Naive thymus-derived CD4-positive, alpha-beta T cell (primary cell): ENCODE measurements around the gene KRABD2.

Experiments used
- ATAC-seq: fragments of 150-1000 bp; cut with Tn5 transposase; 2 replicates; pipeline ENCODE4 v1.10.0; 2021; ENCODE audit warnings: mild to moderate bottlenecking, moderate library complexity
- CTCF ChIA-PET: fragments of 350-600 bp; sonication (Branson Sonifier 250); formaldehyde crosslinking; loops from one replicate; lab custom pipeline; 2021; ENCODE audit warnings: antibody characterized with exemption; lab: Charles Lee
- POLR2A ChIA-PET: fragments of 350-600 bp; sonication (Branson Sonifier 250); formaldehyde crosslinking; loops from one replicate; lab custom pipeline; 2021; ENCODE audit warnings: antibody characterized with exemption, inconsistent platforms; lab: Charles Lee
- DNase-seq, 9 donors: peaks; one replicate each; pipeline versions ENCODE4 v3.0.0 to v3.0.0-alpha.2; 2020 to 2022; ENCODE audit warnings: mixed read lengths in 1 of 9
- H3K27ac ChIP-seq: one replicate; pipeline ENCODE4 v1.7.0; 2013; ENCODE audit warnings: mild to moderate bottlenecking, low read depth, low read length, moderate library complexity
- H3K27me3 ChIP-seq, 2 donors: one replicate each; pipeline ENCODE4 v1.7.0; 2013; ENCODE audit warnings: low read length in 2 of 2, mild to moderate bottlenecking in 2 of 2, moderate library complexity in 2 of 2; ENCODE audit not compliant: control insufficient read depth in 2 of 2, insufficient read depth in 2 of 2
- H3K36me3 ChIP-seq, 3 experiments: 1 replicate in 2 of 3; 2 replicates in 1 of 3; pipeline ENCODE4 v1.7.0; 2013; ENCODE audit warnings: low read length in 3 of 3, mild to moderate bottlenecking in 3 of 3, moderate library complexity in 1 of 3; ENCODE audit not compliant: insufficient read depth in 3 of 3, control insufficient read depth in 2 of 3
- H3K4me1 ChIP-seq, 2 donors: one replicate each; pipeline ENCODE4 v1.7.0; 2013; ENCODE audit warnings: low read length in 2 of 2, mild to moderate bottlenecking in 2 of 2, moderate library complexity in 1 of 2; ENCODE audit not compliant: control insufficient read depth in 2 of 2, insufficient read depth in 2 of 2
- H3K4me3 ChIP-seq: 2 replicates; pipeline ENCODE4 v1.7.0; 2013; ENCODE audit warnings: mild to moderate bottlenecking, low read length
- H3K9me3 ChIP-seq, 3 experiments: 1 replicate in 2 of 3; 2 replicates in 1 of 3; pipeline ENCODE4 v1.7.0; 2013; ENCODE audit warnings: low read length in 3 of 3; ENCODE audit not compliant: control insufficient read depth in 2 of 3
- H3K27ac Mint-ChIP-seq, 9 donors: one replicate each; pipeline ENCODE4 v1.8.0; 2020 to 2022; ENCODE audit warnings: mixed read lengths in 9 of 9, mild to moderate bottlenecking in 8 of 9, moderate library complexity in 5 of 9, inconsistent platforms in 2 of 9
- H3K27me3 Mint-ChIP-seq, 5 donors: one replicate each; pipeline ENCODE4 v1.8.0; 2021 to 2022; ENCODE audit warnings: mixed read lengths in 5 of 5, mild to moderate bottlenecking in 1 of 5
- H3K36me3 Mint-ChIP-seq, 5 donors: one replicate each; pipeline ENCODE4 v1.8.0; 2020 to 2022; ENCODE audit warnings: mixed read lengths in 5 of 5, mild to moderate bottlenecking in 3 of 5, inconsistent platforms in 1 of 5
- H3K4me1 Mint-ChIP-seq, 7 donors: one replicate each; pipeline ENCODE4 v1.8.0; 2020 to 2022; ENCODE audit warnings: mixed read lengths in 7 of 7, mild to moderate bottlenecking in 3 of 7, inconsistent platforms in 1 of 7
- H3K4me3 Mint-ChIP-seq, 10 donors: one replicate each; pipeline ENCODE4 v1.8.0; 2020 to 2022; ENCODE audit warnings: mild to moderate bottlenecking in 10 of 10, mixed read lengths in 10 of 10, moderate library complexity in 6 of 10, inconsistent platforms in 2 of 10
- H3K9me3 Mint-ChIP-seq, 11 donors: one replicate each; pipeline ENCODE4 v1.8.0; 2020 to 2022; ENCODE audit warnings: mixed read lengths in 11 of 11, mild to moderate bottlenecking in 4 of 11, inconsistent platforms in 1 of 11, moderate library complexity in 1 of 11
- intact Hi-C, 2 donors: fragments of 100-400 bp; cut with micrococcal nuclease; formaldehyde crosslinking; loops; one replicate each; pipeline ENCODE4 v1.15.1; 2023

Gene KRABD2

GRCh38 chr17:8339540-8339939 lies 37.0 kb downstream of the KRABD2 start, which contains the start of gene ODF4:
ODF4 (plus strand) TSS chr17:8339840; CDS start chr17:8340052, 212 bp downstream.
- intact Hi-C loops, result no loop called here
- H3K27ac Mint-ChIP-seq, result peak within 1 kb of the TSS in 1 of 9 donors; percentile 43
- no peak within 1 kb of the TSS for H3K27ac ChIP-seq
- ATAC-seq (no peak), DNase-seq (no peak)
- H3K9me3 Mint-ChIP-seq, result no peaks in the 10 kb centered on the region
- H3K4me3 ChIP-seq, result no peak within 1 kb of the TSS
- ChIA-PET POLR2A (interaction anchor here (0.6 kb wide), 1 partner anchor 32 kb away, joined by 3 read pairs; no protein-coding TSS in a partner anchor), CTCF (interaction anchor here (0.6 kb wide), 1 partner anchor 328 kb away, joined by 3 read pairs; no protein-coding TSS in a partner anchor)
- H3K36me3 ChIP-seq, result no peaks in the 10 kb centered on the region
- H3K9me3 ChIP-seq, result no peaks in the 10 kb centered on the region
- H3K36me3 Mint-ChIP-seq, result no peaks in the 10 kb centered on the region
- no peak within 1 kb of the TSS for H3K4me3 Mint-ChIP-seq
- no peaks in the 10 kb centered on the region for H3K27me3 ChIP-seq
- H3K4me1 Mint-ChIP-seq, result peaks cover 5 to 14% (median 10%) of the 10 kb centered on the region in 7 donors
- H3K4me1 ChIP-seq, result no peaks in the 10 kb centered on the region
- peaks cover 0 to 6% (median 0%) of the 10 kb centered on the region in 5 donors for H3K27me3 Mint-ChIP-seq

- intact Hi-C loops, result no loop called here
- CTCF ChIA-PET, result interaction anchor here (0.8 to 1.1 kb wide), 3 partner anchors 11 to 22 kb away, joined by 3 read pairs; no protein-coding TSS in a partner anchor
These were observed 37.8 kb downstream of the KRABD2 start for GRCh38 chr17:8338753-8339140.

GRCh38 chr17:8337802-8338752 lies 38.4 kb downstream of the KRABD2 start:
- ChIA-PET POLR2A (interaction anchor here (0.9 kb wide), 1 partner anchor 44 kb away, joined by 3 read pairs; no protein-coding TSS in a partner anchor), CTCF (interaction anchor here (0.8 to 1.1 kb wide), 3 partner anchors 10 to 22 kb away, joined by 3 read pairs; no protein-coding TSS in a partner anchor)
- peaks cover 0 to 6% (median 0%) of the 10 kb centered on the region in 5 donors for H3K27me3 Mint-ChIP-seq
- H3K27ac ChIP-seq, result no peak overlapping the region
- no peaks in the 10 kb centered on the region for H3K4me1 ChIP-seq
- H3K36me3 Mint-ChIP-seq, result no peaks in the 10 kb centered on the region
- intact Hi-C loops, result no loop called here
- H3K27me3 ChIP-seq, result no peaks in the 10 kb centered on the region
- ATAC-seq (peak; percentile 78), DNase-seq (peak in 1 of 9 donors; percentile 5)
- H3K4me1 Mint-ChIP-seq, result peaks cover 5 to 14% (median 10%) of the 10 kb centered on the region in 7 donors
- no peaks in the 10 kb centered on the region for H3K9me3 ChIP-seq
- H3K9me3 Mint-ChIP-seq, result peaks cover 0 to 2% (median 0%) of the 10 kb centered on the region in 11 donors
- no peaks in the 10 kb centered on the region for H3K36me3 ChIP-seq
- H3K4me3 ChIP-seq, result no peak overlapping the region
- peak overlapping the region in 8 of 10 donors; percentile 29 to 53 (median 39) for H3K4me3 Mint-ChIP-seq
- H3K27ac Mint-ChIP-seq, result peak overlapping the region in 5 of 9 donors; percentile 12 to 74 (median 43)

More at GRCh38 chr17:8338753-8339140, 37.8 kb downstream of the KRABD2 start:
- Histone ChIP-seq H3K4me3 (no peak overlapping the region), H3K27me3 (no peaks in the 10 kb centered on the region), H3K27ac (no peak overlapping the region), H3K36me3 (no peaks in the 10 kb centered on the region), H3K9me3 (no peaks in the 10 kb centered on the region), H3K4me1 (no peaks in the 10 kb centered on the region)
- POLR2A ChIA-PET, result interaction anchor here (0.6 to 0.9 kb wide), 2 partner anchors 44 to 266 kb away, joined by 3 to 4 read pairs; no protein-coding TSS in a partner anchor
- Mint-ChIP-seq H3K36me3 (no peaks in the 10 kb centered on the region), H3K27ac (peak overlapping the region in 3 of 9 donors; percentile 37 to 48 (median 43)), H3K4me3 (no peak overlapping the region), H3K27me3 (peaks cover 0 to 6% (median 0%) of the 10 kb centered on the region in 5 donors), H3K9me3 (no peaks in the 10 kb centered on the region), H3K4me1 (peaks cover 5 to 14% (median 10%) of the 10 kb centered on the region in 7 donors)
- no peak for ATAC-seq
- DNase-seq, result no peak

- intact Hi-C loops, result no loop called here
- Histone ChIP-seq H3K9me3 (no peaks in the 10 kb centered on the region), H3K36me3 (no peaks in the 10 kb centered on the region), H3K4me1 (no peaks in the 10 kb centered on the region), H3K4me3 (no peak overlapping the region), H3K27me3 (no peaks in the 10 kb centered on the region), H3K27ac (no peak overlapping the region)
- Mint-ChIP-seq H3K27ac (no peak overlapping the region), H3K9me3 (peaks cover 0 to 2% (median 0%) of the 10 kb centered on the region in 11 donors), H3K4me1 (peaks cover 4 to 11% (median 7%) of the 10 kb centered on the region in 7 donors), H3K4me3 (no peak overlapping the region), H3K36me3 (no peaks in the 10 kb centered on the region), H3K27me3 (peaks cover under 1 to 13% (median 6%) of the 10 kb centered on the region in 5 donors)
- CTCF ChIA-PET, result interaction anchor here (0.6 kb wide), 1 partner anchor 70 kb away, joined by 3 read pairs; no protein-coding TSS in a partner anchor
- DNase-seq (no peak), ATAC-seq (no peak)
- POLR2A ChIA-PET, result no interaction called here
These were observed 43.2 kb downstream of the KRABD2 start for GRCh38 chr17:8333281-8333680.

- H3K9me3 Mint-ChIP-seq, result peaks cover 0 to 4% (median 0%) of the 10 kb centered on the region in 11 donors
- no peak for ATAC-seq
- intact Hi-C loops, result no loop called here
- Histone ChIP-seq H3K4me1 (no peaks in the 10 kb centered on the region), H3K36me3 (no peaks in the 10 kb centered on the region), H3K9me3 (no peaks in the 10 kb centered on the region), H3K27me3 (peaks cover 0 to 4% of the 10 kb centered on the region in 2 donors), H3K27ac (no peak overlapping the region), H3K4me3 (no peak overlapping the region)
- ChIA-PET POLR2A (no interaction called here), CTCF (interaction anchor here (1.3 kb wide), 1 partner anchor 32 kb away, joined by 3 read pairs; no protein-coding TSS in a partner anchor)
- H3K4me3 Mint-ChIP-seq, result no peak overlapping the region
- peaks cover 6 to 15% (median 11%) of the 10 kb centered on the region in 5 donors for H3K27me3 Mint-ChIP-seq
- no peak overlapping the region for H3K27ac Mint-ChIP-seq
- H3K36me3 Mint-ChIP-seq, result no peaks in the 10 kb centered on the region
- DNase-seq, result no peak
- H3K4me1 Mint-ChIP-seq, result peaks cover 0 to 5% (median 1%) of the 10 kb centered on the region in 7 donors
These were observed 43.8 kb downstream of the KRABD2 start for GRCh38 chr17:8332688-8333087.

GRCh38 chr17:8332128-8332527 lies 44.4 kb downstream of the KRABD2 start:
- no peak for ATAC-seq
- Mint-ChIP-seq H3K9me3 (peaks cover 0 to 4% (median 0%) of the 10 kb centered on the region in 11 donors), H3K36me3 (no peaks in the 10 kb centered on the region)

More at GRCh38 chr17:8332128-8332527, 44.4 kb downstream of the KRABD2 start:
- POLR2A ChIA-PET, result interaction anchor here (0.7 kb wide), 1 partner anchor 16 kb away, joined by 3 read pairs; no protein-coding TSS in a partner anchor
- intact Hi-C loops, result no loop called here
- H3K4me1 ChIP-seq, result peaks cover 0 to under 1% of the 10 kb centered on the region in 2 donors
- no peaks in the 10 kb centered on the region for H3K9me3 ChIP-seq
- Mint-ChIP-seq H3K4me1 (peaks cover 0 to 9% (median 2%) of the 10 kb centered on the region in 7 donors), H3K4me3 (no peak overlapping the region), H3K27me3 (peaks cover 6 to 21% (median 16%) of the 10 kb centered on the region in 5 donors), H3K27ac (no peak overlapping the region)
- no peaks in the 10 kb centered on the region for H3K36me3 ChIP-seq
- H3K4me3 ChIP-seq, result no peak overlapping the region
- CTCF ChIA-PET, result interaction anchor here (1.1 to 1.3 kb wide), 2 partner anchors 31 to 45 kb away, joined by 3 read pairs; partner anchors contain the start of gene KRABD2
- DNase-seq, result no peak
- H3K27me3 ChIP-seq, result peaks cover 0 to 8% of the 10 kb centered on the region in 2 donors
- no peak overlapping the region for H3K27ac ChIP-seq
